HPDE6-E6E7 (cell line): ENCODE measurements around the gene HPN.
"Not testable (repeated sequence)": the region's sequence is repeated elsewhere in the genome, so short reads cannot be mapped to it uniquely, and the experiment has no call there.

Experiments used
- DNase-seq: peaks from one replicate; pipeline ENCODE4 v3.0.0; 2011; ENCODE audit warnings: missing footprints; ENCODE audit errors: extremely low spot score

The HPN gene

DNA sequence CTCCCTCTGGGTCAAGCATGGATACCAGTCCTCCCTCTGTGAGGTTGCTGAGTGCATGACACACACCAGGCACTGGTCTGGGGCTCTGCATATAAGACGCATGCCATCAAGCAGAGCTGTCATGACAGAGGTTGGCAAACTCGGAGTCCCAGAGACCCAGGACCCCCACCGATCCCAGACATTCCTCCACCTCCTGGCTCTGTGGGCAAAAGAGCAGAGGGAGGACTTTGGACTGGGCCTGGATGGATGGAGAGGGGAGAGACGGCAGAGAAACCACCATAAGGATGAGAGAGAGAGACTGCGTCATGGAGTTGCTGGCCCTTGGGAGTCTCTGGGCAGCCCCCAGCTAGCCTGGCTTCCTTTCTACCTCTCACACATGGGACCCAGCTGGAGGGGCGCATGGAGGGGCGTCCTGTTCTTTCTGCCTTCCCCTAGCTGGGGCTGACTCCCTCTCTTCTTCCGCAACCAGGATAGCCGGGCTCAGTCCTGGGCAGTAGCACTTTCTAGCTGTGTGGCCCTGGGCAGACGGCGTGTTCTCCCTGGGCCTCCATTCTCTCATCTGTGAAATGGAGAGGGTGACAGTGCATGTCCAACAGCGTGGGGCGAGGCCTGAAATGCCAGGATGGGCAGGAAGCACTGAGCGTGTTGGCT lies 1.6 kb downstream of the HPN start:
- DNase-seq: no peak

DNA sequence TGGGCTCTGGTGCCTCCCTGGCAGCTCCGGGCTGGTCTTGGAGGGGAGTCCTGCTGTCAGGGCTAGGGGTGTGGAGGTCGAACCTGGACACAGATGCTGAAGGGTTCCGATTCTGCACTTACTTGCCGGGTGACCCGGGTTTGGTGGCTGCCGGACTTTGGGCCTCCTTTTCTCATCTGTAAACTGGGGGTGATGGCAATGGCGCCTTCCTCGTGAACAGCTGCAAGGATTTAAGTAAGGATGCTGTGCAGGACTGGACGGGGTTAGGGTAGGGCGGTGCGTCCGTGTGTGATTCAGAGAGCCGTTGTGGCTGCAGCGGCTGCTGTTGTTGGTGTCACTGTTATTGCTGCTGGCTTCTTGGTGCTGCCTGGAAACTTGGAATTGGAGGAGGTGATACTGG lies 2.4 kb downstream of the HPN start:
- no peak for DNase-seq

DNA sequence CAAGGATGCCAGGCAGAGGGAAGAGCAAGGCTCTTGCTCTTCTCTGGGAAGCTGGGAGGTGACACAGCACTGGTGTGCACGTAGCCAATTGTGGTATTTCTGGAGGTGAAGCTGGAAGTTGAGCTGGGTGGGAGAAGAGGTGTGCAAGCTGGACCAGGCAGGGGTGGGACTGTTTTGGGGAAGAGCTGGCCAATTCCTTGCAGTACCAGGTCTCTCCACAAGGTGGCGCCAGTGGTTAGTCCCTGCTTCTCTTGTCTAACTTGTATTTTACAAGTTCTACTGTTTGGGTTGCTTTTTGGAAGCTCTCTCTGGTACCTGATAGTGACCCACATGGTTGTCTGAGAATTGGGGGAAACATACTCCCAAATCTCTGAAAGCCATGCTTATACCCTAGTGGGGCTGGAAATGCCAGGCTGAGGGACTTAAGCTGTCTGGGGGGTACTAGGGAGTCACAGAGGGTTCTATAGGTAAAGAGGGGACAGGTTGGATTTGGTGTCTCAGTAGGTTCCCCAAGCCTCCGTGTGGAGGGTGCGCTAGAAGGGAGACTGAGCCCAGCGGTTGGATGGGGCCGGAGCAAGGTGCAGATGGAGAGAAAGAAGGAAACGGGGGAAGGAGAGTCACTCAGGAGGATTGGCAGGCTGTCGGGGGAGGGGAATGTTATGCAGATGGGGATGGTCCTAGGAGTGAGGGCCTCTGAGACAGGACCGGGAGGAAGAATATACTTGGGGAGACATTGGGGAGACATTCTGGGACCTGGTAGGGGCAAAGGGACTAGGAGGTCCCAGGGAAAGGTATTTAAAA lies 3.0 kb downstream of the HPN start:
- DNase-seq: no peak

DNA sequence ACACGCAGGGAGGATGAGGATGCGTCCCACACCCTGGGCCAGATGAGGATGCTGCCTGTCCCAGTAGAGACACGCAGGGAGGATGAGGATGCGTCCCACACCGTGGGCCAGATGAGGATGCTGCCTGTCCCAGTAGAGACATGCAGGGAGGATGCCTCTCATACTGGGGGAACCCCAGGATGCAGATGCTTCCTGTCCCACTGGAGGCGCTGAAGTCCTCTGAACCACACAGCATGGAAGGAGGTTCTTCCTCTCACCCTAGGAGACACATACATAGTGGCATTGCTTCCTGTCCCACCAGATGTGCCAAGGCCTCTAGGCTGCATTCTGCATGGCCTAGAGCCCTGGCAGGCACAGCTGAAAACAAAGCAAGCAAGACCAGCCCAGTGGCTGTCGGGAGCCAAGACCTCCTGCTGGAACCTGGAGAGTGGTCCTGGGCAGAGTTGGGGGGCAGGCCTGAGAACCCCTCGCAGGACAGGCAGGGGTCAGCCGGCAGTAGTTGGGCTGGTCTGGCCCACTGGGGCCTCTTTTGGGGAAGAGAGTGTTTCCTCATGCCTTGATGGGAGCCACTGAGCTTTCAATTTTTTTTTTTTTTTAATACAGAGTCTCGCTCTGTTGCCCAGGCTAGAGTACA lies 4.3 kb downstream of the HPN start:
- DNase-seq: no peak

DNA sequence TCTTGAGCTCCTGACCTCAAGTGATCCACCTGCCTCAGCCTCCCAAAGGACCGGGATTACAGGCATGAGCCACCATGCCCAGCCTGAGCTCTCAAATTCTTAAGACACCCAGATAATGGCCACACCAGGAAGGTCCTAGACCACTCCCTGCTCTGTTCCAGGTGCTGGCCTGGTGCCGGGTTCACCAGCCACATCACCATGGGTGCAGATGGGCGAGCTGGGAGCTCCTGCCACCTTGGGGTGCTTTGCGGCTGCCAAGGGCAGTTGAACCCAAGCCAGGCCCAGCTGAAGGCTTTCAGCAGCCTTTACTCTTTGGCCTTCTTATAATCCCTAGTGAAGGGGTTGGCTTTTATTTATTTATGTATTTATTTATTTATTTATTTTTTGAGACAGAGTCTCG lies 4.9 kb downstream of the HPN start:
- DNase-seq: no peak

DNA sequence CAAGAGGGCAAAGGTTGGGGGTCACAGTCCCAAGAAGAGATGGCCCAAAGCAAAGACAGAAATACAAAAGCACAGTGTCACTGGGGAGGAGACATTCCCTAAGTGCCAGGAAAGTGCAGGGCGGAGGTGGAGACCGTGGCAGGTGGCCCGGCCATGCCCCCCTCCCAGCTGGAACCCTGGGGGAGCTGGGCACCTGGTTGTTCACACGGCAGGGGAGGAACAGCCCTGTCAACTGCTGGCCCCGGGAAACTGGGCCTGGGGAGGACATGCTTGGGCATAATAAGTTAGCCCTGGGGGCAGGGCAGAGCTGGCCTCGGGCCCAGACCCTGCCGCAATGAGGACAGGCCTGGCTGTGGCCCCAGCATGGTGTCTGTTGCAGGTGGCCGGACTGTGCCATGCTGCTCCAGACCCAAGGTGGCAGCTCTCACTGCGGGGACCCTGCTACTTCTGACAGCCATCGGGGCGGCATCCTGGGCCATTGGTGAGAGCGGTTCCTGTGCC lies 7.4 kb downstream of the HPN start:
- DNase-seq: no peak

DNA sequence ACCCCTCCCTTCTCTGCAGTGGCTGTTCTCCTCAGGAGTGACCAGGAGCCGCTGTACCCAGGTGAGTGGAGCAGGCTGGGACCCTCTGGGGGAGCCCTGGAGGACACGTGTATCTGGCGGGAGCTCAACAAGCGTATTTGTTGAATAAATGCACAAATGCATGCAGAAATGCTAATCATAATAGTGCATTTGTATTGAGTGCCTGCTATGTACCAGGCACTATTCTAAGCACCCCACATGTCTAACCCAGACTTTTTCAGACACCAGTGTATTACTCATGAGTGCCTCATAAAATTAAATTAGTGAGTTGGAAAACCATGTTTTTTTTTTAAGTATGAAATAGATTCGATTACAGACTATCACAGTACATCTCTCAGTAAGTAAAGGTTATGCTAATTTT lies 7.9 kb downstream of the HPN start:
- no peak for DNase-seq

DNA sequence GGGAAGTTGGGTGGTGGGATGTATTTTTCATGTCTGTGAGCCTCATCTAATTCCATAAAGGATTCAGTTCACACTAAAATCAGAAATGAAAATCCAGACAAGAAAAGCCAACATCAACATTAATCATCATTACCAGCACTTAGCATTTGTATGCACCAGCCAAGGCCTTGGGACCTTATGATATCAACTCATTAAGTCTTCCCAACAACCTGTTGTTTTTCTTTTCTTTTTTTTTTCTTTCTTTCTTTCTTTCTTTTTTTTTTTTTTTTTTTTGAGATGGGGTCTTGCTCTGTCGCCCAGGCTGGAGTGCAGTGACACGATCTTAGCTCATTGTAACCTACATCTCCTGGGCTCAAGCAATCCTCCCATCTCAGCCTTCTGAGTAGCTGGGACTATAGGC lies 9.1 kb downstream of the HPN start:
- not testable (repeated sequence) for DNase-seq

DNA sequence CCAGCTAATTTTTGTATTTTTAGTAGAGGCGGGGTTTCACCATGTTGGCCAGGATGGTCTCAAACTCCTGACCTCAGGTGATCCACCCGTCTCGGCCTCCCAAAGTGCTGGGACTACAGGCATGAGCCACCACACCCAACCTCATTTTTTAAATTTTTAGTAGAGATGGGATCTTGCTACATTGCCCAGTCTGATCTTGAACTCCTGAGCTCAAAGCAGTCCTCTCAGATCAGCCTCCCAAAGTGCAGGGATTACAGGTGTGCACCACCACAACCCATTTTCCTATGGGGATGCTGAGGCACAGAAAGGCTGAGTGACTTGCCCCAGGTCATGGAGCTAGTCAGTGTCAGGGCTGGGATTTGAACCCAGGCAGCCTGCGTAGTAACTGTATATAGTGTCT lies 9.7 kb downstream of the HPN start:
- not testable (repeated sequence) for DNase-seq

DNA sequence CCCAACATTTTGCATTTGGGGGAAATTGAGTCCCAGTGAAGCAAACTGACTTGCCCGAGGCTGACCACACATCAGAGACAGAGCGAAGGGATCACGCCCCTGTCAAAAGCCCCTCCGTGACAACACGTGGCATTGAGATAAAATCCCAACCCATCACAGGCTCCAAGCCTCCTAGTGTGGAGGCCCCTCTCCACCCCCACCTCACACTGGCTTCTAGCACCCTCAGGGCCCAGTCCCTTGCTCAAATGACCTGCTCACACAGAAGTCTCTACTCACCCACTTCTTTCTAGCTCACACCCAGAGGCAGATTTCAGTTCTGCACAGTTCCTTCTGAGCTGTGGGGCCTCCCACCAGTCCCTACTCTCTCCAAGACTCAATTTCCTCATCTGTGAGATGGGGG lies 10.3 kb downstream of the HPN start:
- no peak for DNase-seq

DNA sequence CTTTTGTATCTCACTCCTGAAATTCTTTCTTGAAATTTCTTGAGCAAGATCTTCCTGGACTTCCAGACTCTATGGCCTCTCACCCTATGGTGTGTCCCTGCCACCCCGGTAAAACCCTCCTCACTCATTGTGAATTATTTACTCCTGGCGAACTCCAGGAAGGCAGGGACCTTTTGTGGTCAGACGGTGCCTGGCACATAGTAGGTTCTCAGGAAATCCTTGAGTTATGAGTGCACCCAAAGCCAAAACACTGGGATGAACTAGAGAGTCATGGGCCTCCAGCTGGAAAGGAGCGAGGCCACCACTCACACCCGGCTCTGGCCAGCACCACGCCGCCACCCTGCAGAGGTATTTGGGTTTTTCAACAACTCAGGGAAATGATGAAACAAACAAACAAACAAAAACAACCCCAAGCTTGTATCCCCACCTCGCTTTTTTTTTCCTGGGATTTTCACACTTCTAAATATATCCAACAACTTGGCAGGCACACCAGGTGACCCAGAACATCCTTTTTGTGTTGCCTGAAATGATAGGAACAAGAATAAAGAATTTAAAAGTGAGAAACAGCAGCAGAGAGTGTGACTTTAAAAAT lies 11.2 kb downstream of the HPN start:
- DNase-seq: no peak

DNA sequence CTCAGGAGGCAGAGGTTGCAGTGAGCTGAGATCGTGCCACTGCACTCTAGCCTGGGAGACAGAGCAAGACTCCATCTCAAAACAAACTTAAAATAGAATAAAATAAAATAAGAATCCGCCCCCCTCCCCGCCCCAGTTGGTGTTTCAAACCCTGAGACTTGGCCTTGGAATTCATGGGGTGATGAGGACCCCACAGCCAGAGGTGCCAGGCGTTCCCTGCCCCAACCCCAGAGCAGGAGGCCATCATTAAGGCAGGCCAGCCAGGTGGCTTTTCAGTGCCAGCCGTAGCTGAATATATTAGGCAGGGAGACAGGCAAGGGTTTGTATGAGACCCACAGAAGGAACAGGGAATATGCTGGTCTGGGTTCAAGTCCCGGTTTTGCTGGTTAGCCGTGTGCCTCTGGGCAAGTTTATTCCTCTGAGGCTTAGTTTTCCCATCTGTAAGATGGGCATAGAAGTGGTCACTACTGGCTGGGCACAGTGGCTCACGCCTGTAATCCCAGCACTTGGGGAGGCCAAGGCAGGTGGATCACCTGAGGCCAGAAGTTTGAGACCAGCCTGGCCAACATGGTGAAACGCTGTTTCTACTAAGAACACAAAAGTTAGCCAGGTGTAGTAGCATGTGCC lies 12.3 kb downstream of the HPN start:
- no peak for DNase-seq

DNA sequence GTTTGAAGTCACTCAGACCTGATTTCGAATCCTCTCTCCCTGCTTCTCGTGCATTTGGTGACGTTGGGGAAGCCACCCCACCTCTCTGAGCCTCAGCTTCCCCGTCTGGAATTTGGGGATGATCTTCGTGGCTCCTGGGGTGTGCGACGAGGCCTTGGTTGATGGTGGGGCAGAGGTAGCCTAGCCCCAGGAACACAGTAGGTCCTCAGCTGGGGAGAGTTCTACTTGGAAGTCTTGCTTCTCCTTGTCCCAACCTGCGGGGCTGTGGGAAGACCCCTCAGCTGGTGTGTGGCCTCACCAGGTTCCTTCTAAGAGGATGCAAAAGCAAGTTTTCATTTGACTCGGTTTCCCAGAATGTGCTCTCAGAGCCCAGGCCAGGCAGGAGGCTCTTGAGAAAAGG lies 13.1 kb downstream of the HPN start:
- no peak for DNase-seq

DNA sequence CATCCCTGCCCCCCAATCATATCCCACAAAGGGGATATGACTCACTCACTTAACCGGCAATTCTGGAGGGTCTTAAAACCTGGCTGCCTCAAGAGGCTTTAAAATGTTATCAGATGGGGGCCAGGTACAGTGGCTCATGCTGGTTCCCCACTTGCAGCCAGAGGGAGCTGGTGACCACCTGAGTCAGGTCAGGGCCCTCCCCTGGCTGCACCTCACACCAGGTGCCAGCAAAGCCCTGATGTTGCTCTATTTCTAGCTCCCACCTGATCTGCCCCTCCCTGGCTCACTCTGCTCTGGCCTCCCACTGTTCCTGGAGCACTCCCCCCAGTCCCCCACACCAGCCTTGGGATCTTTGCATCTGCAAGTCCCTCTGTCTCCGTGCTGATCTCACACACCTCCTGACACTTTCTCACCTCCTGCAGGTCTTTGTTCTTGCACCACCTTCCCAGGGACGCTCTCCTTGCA lies 14.2 kb downstream of the HPN start:
- DNase-seq: no peak

DNA sequence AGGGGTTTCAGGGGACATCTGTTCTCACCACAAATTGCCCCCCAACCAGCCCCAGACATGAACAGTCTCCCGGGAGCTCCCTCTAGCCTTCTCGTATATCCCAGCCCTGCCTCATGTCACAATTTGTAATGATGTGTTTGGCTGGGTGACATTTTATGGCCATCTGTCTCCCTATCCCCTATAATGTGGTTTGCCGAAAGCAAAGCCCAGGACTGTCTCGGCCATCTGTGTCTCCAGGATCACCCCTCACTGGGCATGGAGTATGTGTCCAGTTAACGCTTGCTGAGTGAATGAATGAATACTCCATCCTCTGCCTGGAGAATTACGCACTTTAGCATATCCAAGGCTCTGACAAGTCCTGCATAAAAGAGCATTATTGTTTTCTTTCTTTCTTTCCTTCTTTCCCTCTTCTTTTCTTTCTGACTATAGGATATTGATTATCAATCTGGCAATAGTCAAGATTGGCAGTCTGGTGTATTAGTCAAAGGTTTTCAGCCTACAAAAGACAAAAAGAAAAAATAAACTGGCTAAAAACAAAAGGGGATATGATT lies 15.1 kb downstream of the HPN start:
- DNase-seq: no peak

DNA sequence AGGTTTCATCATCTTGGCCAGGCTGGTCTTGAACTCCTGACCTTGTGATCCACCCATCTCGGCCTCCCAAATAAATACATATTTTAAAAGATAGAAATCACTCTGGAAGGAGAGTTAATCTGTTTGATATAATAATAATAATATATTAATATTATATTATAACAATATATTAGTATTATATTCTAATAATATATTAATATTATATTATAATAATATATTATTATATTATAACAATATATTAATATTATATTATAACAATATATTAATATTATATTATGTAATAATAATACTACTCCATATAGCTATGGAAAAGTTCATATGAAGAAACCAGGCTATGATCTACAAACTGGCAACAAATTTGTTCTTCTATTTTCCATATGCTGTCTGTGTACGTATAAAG lies 16.8 kb downstream of the HPN start:
- no peak for DNase-seq

DNA sequence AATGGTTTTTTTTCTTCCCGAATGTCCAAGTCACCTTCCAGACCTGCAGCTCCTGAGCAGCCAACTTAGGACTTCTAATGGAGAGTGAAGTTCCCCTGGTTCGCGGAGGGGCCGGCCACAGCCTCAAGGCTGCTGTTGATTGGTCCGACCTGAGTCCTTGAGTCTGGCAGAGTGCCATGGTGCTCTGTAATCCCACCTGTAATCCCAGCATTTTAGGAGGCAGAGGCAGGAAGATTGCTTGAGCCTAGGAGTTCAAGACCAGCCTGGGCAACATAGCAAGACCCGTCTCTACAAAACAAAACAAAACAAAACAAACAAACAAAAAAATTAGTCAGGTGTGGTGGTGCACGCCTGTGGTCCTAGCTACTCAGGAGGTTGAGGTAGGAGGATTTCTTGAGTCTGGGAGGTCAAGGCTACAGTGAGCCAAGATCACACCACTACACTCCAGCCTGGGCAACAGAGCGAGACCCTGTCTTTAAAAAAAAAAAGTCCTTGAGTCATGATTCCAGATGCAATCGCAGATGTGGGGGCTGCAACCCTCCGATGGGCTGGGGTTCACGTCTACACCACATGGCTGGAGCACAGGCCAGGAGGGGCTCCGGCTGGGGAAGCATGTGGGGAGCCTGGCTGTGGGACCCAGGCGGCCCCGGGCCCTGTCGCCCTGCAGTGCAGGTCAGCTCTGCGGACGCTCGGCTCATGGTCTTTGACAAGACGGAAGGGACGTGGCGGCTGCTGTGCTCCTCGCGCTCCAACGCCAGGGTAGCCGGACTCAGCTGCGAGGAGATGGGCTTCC lies 17.7 kb downstream of the HPN start:
- DNase-seq: no peak

DNA sequence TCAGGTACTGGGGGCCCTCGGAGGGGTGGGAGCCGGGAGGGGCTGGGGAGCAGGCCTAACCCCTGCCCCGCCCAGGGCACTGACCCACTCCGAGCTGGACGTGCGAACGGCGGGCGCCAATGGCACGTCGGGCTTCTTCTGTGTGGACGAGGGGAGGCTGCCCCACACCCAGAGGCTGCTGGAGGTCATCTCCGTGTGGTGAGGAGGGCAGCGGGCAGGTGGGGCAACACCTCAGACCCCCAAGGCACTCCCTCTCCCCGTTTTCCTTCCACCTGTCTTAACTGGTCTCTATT lies 18.2 kb downstream of the HPN start:
- DNase-seq: no peak

DNA sequence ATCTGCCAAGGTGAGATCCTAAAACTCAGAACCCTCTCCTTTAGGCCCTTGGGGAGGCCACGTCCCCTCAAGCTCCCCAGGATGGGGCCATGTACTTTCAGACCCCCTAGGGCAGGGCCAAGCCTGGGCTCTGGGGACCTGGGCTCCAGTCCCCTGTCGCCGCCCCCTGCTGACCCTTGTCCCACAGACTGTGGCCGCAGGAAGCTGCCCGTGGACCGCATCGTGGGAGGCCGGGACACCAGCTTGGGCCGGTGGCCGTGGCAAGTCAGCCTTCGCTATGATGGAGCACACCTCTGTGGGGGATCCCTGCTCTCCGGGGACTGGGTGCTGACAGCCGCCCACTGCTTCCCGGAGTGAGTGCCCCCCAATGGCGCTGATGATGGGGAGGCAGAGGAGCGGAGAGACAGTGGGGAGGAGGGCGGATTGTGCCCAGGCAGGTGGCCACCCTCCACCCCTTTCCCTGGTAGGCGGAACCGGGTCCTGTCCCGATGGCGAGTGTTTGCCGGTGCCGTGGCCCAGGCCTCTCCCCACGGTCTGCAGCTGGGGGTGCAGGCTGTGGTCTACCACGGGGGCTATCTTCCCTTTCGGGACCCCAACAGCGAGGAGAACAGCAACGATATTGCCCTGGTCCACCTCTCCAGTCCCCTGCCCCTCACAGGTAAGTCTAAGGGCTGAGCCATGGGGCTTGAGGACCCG lies 18.8 kb downstream of the HPN start:
- no peak for DNase-seq

DNA sequence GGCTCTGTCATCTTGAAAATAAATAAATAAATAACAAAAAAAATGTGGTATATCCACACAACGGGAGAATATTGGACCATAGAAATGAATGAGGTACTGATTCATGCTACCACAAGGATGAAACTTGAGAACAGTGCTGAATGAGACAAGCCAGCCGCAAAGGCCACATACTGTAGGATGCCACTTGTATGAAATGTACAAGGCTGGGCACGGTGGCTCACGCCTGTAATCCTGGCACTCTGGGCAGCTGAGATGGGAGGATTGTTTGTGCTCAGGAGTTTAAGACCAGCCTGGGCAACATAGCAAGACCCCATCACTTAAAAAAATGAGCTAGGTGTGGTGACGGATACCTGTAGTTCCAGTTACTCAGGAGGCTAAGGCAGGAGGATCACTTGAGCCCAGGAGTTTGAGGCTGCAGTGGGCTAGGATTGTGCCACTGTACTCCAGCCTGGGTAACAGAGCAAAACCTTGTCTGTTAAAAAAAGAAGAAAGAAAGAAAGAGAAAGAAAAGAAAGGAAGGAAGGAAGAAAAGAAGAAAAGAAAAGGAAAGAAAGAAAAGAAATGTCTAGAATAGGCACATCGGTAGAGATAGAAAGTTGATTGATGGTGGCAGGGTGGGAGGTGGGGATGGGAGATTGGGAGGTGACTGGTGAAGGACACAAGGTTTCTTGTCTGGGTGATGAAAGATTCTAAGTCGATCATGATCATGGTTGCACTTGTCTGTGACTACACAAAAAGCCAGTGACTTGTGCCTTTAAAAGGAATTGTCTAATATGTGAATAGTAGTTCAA lies 20.3 kb downstream of the HPN start:
- DNase-seq: no peak
